Measurements from ENCODE around the gene GFPT1.
A peak's percentile ranks its signal among the peaks of the same experiment; 100 is the strongest.
"Not testable (repeated sequence)": the region's sequence is repeated elsewhere in the genome, so short reads cannot be mapped to it uniquely, and the experiment has no call there.

The GFPT1 gene

DNA sequence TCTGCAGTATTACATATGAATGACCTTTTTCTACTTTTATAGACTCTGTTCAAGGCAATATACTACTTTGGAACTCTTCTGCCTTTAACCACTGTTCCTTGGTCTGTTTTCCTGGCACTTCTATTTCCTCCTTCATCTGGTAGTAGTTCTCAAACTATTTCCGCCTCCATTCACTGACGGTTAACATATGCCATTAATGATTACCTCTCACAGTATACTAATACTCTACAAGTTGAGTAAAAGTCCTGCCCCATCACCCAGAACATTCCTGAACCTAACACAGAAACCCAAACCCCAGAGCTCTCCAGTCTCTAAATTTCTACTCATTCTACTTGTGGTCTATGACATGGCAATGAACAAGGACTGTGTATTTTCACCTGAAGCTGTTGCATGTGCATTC lies 4.5 kb downstream of the GFPT1 start:
- DNase-seq: no peak

GRCh38 chr2:69381337-69381737 lies 5.7 kb downstream of the GFPT1 start:
- DNase-seq: peak; percentile 46

DNA sequence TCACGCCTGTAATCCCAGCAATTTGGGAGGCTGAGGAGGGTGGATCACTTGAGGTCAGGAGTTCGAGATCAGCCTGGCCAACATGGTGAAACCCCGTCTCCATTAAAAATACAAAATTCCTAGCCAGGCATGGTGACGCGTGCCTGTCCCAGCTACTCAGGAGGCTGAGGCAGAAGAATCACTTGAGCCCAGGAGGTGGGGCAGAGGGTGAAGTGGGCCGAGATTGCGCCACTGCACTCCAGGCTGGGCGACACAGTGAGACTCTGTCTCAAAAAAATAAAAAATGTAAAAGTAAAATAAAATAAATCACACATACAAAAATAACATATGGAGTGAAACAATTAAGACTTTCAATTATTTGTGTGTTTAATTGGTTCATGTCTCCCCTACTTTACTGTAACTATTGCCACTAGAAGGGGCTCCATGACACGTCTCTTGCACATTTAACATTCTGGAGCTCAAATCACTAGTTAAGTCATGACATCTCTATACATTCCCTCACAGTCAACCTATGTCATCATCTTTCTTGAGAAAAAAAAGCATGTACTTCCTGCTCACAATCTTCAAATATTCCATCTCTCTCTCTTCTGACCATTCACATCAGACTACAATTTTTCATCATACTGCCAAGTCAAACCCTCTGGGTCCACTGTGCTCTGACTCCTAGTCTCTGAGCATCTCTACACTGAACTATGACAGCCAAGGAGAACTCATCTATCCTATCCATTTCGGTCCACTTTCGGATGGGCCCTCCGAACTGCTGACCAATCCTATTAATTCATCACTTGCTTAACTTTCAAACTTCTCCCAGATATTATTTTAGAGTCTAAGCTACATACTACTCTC lies 6.7 kb downstream of the GFPT1 start:
- DNase-seq: no peak

GRCh38 chr2:69376403-69376802 lies 10.6 kb downstream of the GFPT1 start:
- DNase-seq: no peak

DNA sequence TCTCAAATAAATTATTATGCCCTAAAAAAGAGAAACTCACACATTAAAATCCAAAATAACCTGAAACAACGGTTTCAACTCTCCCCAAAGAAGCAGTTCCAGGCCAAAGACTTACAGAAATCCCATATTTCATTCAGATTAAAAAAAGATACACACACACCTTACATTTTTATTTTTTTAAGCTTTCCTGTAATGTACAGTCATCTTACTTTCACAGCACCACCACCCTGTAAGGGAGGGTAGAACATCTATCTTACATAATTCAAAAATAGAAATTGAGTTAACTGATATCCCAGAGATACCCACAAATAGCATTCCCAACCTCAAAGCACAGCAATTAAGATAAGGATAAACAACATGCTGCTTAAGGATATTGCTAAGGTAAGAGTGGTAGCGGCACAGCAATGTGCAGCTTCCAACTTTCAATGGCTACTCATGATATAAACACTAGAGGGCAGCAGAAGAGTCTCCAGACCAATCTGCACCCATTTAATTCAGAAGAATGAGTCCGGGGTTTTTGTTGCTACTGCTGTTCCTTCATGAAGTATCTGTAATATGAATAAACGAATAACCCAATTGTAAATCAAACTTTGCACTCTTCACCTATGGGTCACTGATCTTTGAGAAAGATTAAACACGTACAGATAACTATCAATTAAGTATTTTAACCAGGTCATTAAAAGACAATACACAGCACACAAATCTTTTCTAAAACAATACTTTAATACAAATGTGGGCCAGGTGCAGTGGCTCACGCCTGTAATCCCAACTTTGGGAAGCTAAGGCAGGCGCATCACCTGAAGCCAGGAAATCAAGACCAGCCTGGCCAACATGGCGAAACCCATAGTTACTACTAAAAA lies 11.3 kb downstream of the GFPT1 start:
- peak; percentile 27 for DNase-seq

DNA sequence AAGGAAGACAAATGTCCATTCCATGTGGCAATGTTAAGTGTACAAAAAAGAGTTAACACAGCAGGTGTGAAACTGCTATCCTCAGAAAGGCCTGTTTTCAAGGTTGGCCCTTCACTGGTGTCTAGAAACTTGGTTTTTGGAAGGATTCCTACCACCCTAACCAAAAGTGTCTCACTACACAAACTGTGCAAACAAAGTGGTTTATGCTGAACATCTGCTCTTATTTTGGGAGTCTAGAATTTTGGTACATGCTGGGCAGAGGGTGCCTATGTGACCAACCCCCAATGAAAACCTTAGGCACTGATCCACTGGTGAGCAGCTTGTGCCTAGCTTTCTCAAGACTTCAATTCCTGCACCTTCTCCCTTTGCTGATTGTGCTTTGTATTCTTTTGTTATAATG lies 14.3 kb downstream of the GFPT1 start:
- DNase-seq: no peak

DNA sequence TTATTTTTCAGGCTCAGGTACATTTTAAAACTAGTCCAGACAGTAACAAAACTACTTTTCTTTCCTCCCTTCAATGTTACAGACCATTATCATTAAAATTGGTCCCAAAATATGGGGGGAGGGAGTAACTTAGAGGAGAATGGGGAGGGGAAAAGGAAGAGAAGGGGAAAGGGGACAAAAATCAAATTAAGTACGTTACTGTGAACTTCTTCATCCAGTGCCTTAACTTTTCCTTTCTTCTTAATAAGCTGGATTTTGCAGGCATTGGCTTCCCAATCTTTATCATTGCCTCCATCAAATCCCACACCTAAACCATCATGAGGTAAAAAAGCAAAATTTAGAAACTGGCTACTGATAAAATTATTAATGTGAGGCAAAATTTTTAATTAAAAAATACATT lies 17.2 kb downstream of the GFPT1 start:
- DNase-seq: no peak

- no peak for DNase-seq
Measured at GRCh38 chr2:69368588-69368987, 18.4 kb downstream of the GFPT1 start.

DNA sequence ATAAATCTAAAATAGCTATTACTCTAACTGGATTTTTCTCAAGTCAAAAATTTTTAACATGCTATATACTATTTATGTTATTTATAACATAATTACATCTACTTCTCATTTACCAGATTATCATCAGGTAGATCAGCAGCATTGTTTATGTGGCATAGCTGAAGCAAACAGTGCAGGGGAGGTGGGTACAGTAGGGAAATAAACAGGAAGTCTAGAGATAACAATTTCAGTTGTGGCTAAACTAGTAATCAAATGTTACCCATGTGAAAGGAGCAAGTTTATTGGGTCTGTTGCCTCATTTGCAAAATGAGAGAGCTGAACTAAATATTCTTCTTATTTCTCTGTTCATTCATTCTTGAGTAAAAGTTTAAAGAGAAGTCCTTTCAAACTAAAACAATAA lies 27.7 kb downstream of the GFPT1 start:
- DNase-seq: no peak

- no peak for DNase-seq
Measured at GRCh38 chr2:69358914-69359313, 28.1 kb downstream of the GFPT1 start.

DNA sequence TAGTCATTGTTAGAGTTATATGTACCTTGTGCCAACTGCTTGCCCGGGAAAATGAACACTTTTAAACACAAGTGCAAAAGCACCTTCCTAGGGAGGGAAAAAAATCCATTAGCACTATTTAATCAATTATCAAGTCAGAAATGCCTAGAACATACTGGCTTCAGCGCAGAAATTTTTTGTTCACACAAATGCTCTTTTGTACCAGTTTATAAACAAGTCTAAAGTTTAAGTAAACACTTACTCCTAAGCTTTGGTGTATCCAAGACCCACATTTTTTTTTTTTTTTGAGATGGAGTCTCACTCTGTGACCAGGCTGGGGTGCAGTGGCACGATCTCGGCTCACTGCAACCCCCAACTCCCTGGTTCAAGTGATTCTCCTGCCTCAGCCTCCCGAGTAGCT lies 30.6 kb downstream of the GFPT1 start:
- DNase-seq: no peak

DNA sequence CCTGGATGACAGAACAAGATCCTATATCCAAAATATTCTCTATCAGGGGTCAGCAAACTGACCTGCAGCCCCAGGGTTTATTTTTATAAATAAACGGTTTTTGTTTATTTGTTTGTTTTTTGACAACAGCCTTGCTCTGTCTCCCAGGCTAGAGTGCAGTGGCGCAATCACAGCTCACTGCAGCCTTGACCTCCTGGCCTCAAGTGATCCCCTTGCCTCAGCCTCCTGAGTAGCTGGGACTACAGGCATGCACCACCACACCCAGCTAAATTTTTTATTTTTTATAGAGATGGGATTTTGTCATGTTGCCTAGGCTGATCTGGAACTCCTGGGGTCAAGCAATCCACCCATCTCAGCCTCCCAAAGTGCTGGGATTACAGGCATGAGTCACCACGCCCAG lies 32.1 kb downstream of the GFPT1 start:
- not testable (repeated sequence) for DNase-seq

- peak; percentile 22 for DNase-seq
Measured at GRCh38 chr2:69353360-69353759, 33.7 kb downstream of the GFPT1 start.

DNA sequence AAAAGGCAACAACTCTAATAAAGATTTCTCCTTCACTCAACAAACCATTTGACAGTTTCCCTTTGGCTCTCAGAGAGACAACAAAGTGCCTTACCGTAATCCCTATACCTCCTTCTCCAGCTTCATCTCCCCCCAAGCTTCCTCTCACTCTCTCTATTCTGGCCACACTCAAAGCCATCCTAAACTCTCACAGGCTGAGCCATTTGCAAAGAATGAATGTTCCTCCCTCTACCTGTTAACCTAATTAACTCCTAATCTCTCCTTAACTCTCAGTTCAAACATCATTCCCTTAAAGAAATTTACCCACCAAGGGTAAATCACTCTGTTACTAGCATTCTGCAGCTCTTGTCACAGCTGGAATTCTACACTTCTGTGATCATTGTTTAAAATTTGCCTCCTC lies 38.2 kb downstream of the GFPT1 start:
- no peak for DNase-seq

GRCh38 chr2:69345434-69345833 lies 41.6 kb downstream of the GFPT1 start:
- peak; percentile 78 for DNase-seq

GRCh38 chr2:69344305-69344704 lies 42.7 kb downstream of the GFPT1 start:
- DNase-seq: no peak

DNA sequence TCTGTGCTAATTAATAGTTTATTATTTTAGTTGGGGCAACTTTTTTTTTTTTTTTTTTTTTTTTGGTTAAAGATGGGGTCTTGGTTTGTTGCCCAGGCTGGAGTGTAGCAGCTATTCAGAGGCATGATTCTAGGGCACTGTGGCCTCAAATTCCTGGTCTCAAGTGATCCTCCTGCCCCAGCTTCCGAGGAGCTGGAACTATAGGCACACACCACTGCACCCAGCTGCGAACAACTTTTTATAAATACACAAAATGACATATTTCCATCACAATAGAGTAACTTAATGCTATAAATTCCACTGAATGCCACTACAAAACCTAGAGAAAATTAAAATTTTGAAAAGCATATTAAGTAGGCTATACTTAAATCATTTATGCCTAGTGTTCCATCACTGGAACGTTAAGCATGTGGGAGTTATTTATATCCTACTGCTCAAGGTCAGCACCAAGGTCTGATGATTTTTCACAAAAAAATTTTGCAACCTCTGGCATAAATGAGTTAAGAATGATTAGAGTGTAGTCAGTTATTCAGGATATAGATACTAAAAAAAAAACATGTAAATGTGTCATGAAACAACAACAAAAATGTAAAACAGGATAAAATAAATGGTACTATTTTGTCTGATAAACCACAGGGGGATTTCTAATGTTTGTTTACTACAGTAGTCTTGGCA lies 46.8 kb downstream of the GFPT1 start:
- no peak for DNase-seq

DNA sequence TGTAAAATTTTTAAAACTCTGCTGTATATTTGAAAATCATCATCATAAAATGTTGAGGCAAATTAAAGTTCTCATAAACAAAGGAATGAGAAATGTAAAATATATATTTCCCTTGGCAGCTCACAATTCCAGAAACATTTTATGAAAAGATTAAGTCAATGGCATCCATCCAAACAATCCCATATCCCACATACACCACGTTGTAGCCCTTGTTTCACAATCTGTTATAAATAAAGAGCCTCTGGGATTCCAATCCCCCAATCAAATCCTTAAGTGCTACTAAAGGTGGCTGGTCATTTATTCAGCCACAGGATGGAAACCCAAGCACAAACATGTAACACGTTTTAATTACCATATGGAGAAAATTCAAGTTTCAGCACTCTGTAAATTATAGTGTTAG lies 51.7 kb downstream of the GFPT1 start:
- no peak for DNase-seq

DNA sequence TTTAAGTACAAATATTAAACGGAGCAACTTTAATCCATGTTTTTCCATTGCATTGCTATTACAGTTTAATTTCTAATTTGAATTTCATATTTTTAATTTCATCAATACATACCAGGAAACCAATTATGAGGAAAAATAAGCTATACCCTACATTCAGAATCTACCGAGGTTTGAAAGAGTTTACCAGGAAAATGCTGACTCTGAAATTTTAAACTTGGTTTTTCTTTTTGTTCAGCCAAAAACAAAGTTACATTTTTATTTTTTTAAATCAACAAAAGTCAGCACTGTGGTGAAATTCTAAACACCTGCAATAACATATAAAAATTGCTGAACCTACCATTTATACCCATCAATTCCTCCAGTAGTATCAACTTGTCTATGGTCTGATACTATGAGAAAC lies 53.7 kb downstream of the GFPT1 start:
- DNase-seq: no peak

GRCh38 chr2:69330781-69331180 lies 56.2 kb downstream of the GFPT1 start:
- DNase-seq: no peak

DNA sequence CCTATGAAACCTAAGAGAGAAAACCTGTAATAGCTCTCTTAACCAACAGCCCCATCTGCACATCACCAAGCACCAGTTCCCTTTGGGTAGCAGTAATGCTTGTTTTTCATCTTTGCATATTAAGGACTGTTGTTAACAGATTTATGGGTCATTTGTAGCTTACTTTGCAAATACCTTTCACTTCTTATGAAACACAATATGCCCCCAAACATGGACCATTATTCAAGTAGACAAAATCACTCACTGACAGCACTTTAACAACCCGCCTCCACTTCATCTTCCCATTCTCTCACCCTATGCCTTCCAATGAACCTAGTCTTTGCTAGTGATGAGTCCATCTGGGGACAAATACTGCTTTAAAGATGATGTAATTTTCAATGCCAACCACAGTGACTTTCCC lies 64.4 kb downstream of the GFPT1 start:
- no peak for DNase-seq

- no peak for DNase-seq
Measured at GRCh38 chr2:69316550-69316949, 70.5 kb downstream of the GFPT1 start.

GRCh38 chr2:69315160-69315761 lies 71.8 kb downstream of the GFPT1 start:
- DNase-seq: peak; percentile 25
